GM18951 (cell line): ENCODE measurements around the gene TBX3.

Experiments
- POLR2A ChIP-seq: IDR thresholded peaks from 4 replicates; pipeline ENCODE4 v1.6.1; 2011; ENCODE audit warnings: mild to moderate bottlenecking; ENCODE audit not compliant: insufficient read length, insufficient read depth; ENCODE audit errors: extremely low read depth
- in situ Hi-C: fragments of 300-500 bp; cut with MboI; formaldehyde crosslinking; loops from one replicate; pipeline ENCODE4 v1.12.0; 2022; ENCODE audit warnings: low sequenced_read_pairs, mixed read lengths, inconsistent platforms; ENCODE audit not compliant: unreplicated experiment

The TBX3 gene

DNA sequence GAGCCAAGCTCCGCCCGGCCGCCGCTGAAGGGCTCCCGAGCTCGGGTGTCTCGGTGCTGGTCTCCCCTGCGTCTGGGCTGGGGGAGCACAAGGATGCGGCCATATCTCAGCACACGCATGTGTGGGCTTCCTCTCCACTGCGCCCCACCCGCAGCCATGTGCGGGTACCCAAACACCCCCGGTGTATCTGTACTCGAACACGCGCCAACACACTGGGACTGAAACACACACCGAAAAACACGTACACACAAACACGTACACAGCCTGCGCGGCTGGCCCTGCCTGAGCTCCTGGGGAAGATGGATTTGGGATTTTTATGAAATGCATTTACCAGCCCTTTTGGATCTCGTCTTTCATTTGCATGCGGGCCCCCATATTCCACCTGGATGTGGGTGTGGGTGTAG is 897 bp upstream of the TBX3 start:
- in situ Hi-C loops: loop anchor here (25.0 kb wide), 1 partner anchor 248 kb away; no protein-coding TSS in a partner anchor
- no peak for TF ChIP-seq POLR2A

DNA sequence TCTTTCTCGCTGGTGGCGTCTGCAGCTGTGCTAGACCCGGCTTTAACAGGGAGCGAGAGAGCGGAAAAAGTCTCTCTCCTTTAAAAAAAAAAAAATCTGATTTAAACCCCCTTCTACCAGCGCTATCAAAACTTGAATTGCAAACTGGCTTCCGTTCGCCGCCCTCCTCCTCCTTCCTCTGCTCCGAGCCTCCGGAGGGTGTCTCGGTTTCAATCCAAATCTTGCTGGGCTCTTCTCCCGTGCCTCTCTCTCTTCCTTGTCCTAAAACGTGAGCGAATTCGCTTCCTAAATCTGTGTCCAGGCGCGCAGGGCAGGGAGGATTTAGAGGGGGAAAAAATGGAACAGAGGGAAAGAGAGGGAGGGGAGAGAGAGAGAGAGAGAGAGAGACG is 272 bp downstream of the TBX3 start:
- in situ Hi-C loops: loop anchor here (25.0 kb wide), 1 partner anchor 246 kb away; no protein-coding TSS in a partner anchor
- no peak for TF ChIP-seq POLR2A

DNA sequence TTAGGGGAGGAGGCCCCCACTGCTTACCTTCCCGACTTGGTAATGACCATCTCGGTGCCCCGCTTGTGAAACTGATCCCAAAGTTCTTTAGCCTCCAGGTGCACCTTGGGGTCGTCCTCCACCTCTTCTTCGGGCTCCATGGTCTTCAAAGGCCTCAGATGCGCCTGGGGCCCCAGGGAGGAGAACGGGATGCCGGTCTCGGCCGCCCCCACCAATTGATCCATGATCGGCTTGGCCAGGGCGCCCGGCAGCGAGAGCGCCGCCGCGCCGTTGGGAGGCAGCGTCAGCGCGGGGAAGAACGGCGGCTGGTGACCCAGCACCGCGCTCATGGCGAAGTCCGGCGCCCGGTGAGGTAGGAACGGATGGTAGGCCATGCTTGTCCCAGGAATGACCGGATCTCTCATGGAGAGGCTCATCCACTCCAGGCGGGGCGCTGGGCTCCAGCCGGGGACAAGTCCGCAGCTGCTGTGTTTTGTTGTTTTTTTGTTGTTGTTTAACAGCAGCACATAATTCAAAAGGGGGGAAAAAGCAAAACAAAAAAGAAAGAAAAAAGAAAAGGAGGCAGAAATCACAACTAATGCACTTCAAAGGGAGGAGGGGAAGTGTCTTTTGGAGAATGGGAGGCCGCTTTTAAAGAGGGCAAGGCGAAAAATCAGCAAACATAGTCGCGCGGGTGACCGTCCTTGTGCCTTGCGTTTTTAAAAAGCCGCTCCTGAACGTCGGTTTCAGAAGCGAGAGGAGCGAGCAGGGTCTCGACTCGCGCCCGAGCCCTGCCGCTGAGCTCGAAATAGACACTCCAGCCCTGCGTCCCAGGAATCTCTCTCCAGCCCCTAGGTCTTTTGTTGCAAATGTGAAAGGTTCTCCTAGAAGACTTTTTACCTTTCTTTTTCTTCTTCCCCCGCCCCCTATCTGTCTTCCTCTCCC is 928 bp downstream of the TBX3 start:
- no peak for TF ChIP-seq POLR2A
- in situ Hi-C loops: loop anchor here (25.0 kb wide), 1 partner anchor 246 kb away; no protein-coding TSS in a partner anchor

DNA sequence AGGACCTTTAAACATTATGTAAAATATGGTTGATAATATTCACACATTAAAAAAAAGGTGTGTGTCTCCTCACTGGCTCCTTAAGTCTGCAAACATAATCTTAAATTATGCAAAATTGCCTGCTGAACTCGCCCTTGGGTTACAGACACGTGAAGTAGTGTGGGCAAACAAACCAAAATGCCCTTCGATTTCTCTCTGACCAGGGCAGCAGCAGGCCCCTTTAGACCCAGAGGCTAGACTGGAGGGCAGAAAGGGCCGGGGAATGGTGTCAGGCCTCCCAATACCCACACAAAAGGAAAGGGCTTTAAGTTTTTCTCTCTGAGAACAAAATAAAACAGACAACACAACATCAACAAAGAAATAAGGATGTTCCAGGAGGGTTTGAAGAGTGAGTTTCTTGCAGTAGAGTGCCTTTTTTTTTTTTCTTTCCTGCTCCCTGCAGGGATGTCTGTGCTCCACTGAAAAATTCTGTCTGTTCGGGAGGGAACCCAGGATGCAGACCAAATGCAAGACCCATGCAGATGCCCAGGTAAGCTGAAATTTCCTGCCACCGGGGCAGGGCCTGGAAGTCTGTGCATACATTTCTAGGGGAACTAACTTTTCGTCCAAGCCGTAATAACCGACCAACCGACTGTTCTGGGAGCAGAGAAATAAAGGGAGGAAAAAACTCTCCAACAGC is 1.7 kb downstream of the TBX3 start:
- in situ Hi-C loops: loop anchor here (25.0 kb wide), 1 partner anchor 245 kb away; no protein-coding TSS in a partner anchor
- no peak for TF ChIP-seq POLR2A

DNA sequence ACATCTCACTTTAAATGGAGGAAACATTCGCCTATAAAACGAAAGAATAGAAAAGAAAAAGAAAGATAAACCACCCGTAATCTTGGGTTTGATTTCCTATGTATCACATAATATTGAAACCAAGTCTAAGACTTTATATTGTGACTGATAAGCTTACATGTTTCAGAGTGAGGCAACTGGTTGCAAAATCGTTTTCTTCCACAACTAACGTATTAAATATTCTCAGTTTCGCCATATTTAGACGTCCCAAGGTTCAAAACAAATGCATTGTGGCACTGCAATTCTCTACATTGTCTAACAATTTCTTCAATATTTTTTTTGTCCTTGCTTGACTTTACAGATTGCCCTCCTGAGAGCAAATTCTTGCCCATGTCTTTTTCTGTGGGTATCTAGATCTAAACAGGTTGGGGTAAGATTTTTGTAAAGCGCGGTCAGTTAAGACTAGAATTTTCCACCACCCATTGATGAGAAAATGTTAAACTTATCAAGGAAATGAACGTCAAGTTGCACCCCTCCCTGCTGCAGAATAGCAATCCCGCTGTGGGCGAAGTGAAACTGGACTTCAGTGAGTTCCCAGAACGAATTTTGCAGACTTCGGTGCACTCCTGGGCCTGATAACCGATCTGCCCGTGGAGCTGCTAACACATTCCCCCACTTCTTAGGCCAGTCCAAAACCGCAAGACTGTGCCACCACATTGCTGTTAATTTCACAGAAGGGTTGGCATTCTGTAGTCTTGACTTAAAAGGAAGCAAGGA is 2.7 kb downstream of the TBX3 start:
- in situ Hi-C loops: loop anchor here (25.0 kb wide), 1 partner anchor 244 kb away; no protein-coding TSS in a partner anchor
- no peak for TF ChIP-seq POLR2A

DNA sequence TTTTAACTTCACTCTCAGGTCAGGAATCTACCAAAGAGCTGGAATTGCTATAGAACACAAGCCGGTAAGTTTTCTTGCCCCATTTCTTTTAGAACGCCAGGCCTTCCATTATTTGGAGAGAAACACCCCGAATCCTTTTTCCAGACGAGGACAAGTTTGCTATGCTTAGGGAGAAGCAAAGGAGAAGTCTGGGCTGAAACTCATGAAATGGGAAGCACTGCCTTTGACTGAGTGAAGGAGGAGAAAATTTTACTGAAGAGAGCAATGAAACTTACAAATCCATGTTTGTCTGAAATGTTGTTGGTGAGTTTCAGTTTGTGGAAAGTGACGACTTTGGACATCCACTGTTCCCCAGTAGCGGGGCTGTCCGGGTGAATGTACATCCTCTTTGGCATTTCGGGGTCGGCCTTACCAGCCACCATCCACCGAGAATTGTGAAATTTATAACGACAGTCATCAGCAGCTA is 3.3 kb downstream of the TBX3 start:
- in situ Hi-C loops: loop anchor here (25.0 kb wide), 1 partner anchor 243 kb away; no protein-coding TSS in a partner anchor
- no peak for TF ChIP-seq POLR2A

- TF ChIP-seq POLR2A: no peak
- in situ Hi-C loops: loop anchor here (25.0 kb wide), 1 partner anchor 243 kb away; no protein-coding TSS in a partner anchor
These were observed 4.0 kb downstream of the TBX3 start for GRCh38 chr12:114679942-114680341.

- in situ Hi-C loops: loop anchor here (25.0 kb wide), 1 partner anchor 242 kb away; no protein-coding TSS in a partner anchor
- TF ChIP-seq POLR2A: no peak
These were observed 4.5 kb downstream of the TBX3 start for GRCh38 chr12:114679452-114679875.

DNA sequence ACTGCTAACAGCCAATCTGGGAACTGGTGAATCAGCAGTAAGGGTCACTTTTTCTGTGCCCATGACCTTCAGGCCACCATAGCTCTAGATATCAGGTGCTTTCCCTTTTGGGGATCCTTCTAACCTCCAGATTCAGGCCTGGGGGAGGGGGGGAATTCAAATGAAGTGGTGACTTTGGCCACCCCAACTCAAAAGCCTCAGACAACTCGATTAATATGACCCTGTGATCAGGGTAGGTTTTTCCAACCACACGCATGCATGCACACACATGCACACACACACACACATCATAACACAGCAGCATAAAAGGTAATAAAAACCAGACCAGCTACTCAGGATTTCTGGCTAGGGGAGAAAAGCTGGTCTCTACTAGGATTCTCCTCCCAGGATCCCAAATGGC is 5.3 kb downstream of the TBX3 start:
- in situ Hi-C loops: loop anchor here (25.0 kb wide), 1 partner anchor 241 kb away; no protein-coding TSS in a partner anchor
- no peak for TF ChIP-seq POLR2A

DNA sequence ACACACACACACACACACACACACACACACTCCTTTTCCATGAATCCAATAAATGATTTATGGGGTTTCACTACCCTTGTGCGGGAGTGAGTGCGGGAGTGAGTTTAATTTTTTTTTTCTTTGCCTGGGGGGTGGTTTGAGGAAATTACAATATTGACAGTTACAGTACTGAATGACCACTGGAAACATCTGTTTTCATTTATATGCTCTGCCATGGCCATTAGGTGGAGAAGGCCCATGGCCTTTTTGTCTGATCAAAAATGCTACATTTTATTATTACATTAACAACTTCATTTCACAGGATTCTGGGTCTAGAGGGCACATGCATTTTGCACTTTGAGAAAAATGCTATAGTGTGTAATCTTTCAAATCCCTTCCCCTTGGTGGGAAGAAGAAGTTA is 5.9 kb downstream of the TBX3 start:
- TF ChIP-seq POLR2A: no peak
- in situ Hi-C loops: loop anchor here (25.0 kb wide), 1 partner anchor 241 kb away; no protein-coding TSS in a partner anchor

- in situ Hi-C loops: loop anchor here (25.0 kb wide), 1 partner anchor 239 kb away; no protein-coding TSS in a partner anchor
- no peak for TF ChIP-seq POLR2A
These were observed 7.7 kb downstream of the TBX3 start for GRCh38 chr12:114676142-114676741.
